Measurements from ENCODE around the gene TTC23. TPM values are rescaled to one million over a fixed set of nuclear protein-coding genes. Genes with fewer than 3 reads are reported as not detected.

The TTC23 gene
- total RNA-seq, 1 experiment from 2014 or later: 13.4 TPM

- no peak overlapping the region for H3K4me3 ChIP-seq (ENCODE audit: low read depth, low read length, poor library complexity, severe bottlenecking)
- H3K27me3 ChIP-seq (replicated peaks; ENCODE audit: insufficient read depth, low read depth, low read length, poor library complexity): no peaks in the 10 kb centered on the region
- H3K27ac ChIP-seq (ENCODE audit: low read depth, low read length, poor library complexity, severe bottlenecking): no peak overlapping the region
- no peaks in the 10 kb centered on the region for H3K4me1 ChIP-seq (ENCODE audit: insufficient read depth, low read length, poor library complexity, severe bottlenecking)
- no peaks in the 10 kb centered on the region for H3K9me3 ChIP-seq (ENCODE audit: low read depth, low read length, poor library complexity, severe bottlenecking)
- BruUV-seq (replicated peaks): no TSS peak
- no peak for DNase-seq (ENCODE audit: low spot score)
- POLR2A ChIA-PET (ENCODE audit: low non-redundant PET): no interaction called here
- intact Hi-C loops (cut with micrococcal nuclease; ENCODE audit: unreplicated experiment): no loop called here
- CTCF ChIA-PET: interaction anchor here (0.5 to 0.7 kb wide), 2 partner anchors 64 to 190 kb away, joined by 3 read pairs; no protein-coding TSS in a partner anchor
- no peak for TF ChIP-seq EZH2 (IDR thresholded peaks at IDR 0.05; ENCODE audit: borderline replicate concordance, low read depth, low read length, poor library complexity, severe bottlenecking)
- TF ChIP-seq CTCF (conservative IDR thresholded peaks at IDR 0.05; ENCODE audit: low read depth, low read length): no peak
- H3K36me3 ChIP-seq (ENCODE audit: insufficient read depth, low read length, poor library complexity, severe bottlenecking): no peaks in the 10 kb centered on the region
These were observed 42.3 kb upstream of the TTC23 start for GRCh38 chr15:99291643-99292042.

GRCh38 chr15:99283717-99284116 is 34.3 kb upstream of the TTC23 start:
- no peak overlapping the region for H3K4me3 ChIP-seq (ENCODE audit: low read depth, low read length, poor library complexity, severe bottlenecking)
- CTCF ChIA-PET: no interaction called here
- intact Hi-C loops (cut with micrococcal nuclease; ENCODE audit: unreplicated experiment): loop anchor here (10.0 kb wide), 1 partner anchor 281 kb away; the partner anchor contains the start of gene MEF2A
- H3K36me3 ChIP-seq (ENCODE audit: insufficient read depth, low read length, poor library complexity, severe bottlenecking): no peaks in the 10 kb centered on the region
- no peaks in the 10 kb centered on the region for H3K4me1 ChIP-seq (ENCODE audit: insufficient read depth, low read length, poor library complexity, severe bottlenecking)
- no peak overlapping the region for H3K27ac ChIP-seq (ENCODE audit: low read depth, low read length, poor library complexity, severe bottlenecking)
- H3K27me3 ChIP-seq (replicated peaks; ENCODE audit: insufficient read depth, low read depth, low read length, poor library complexity): no peaks in the 10 kb centered on the region
- no TSS peak for BruUV-seq (replicated peaks)
- POLR2A ChIA-PET (ENCODE audit: low non-redundant PET): no interaction called here
- TF ChIP-seq EZH2 (IDR thresholded peaks at IDR 0.05; ENCODE audit: borderline replicate concordance, low read depth, low read length, poor library complexity, severe bottlenecking) (no peak), CTCF (conservative IDR thresholded peaks at IDR 0.05; ENCODE audit: low read depth, low read length) (no peak)
- H3K9me3 ChIP-seq (ENCODE audit: low read depth, low read length, poor library complexity, severe bottlenecking): no peaks in the 10 kb centered on the region
- DNase-seq (ENCODE audit: low spot score): no peak

GRCh38 chr15:99282586-99282985 is 33.2 kb upstream of the TTC23 start:
- intact Hi-C loops (cut with micrococcal nuclease; ENCODE audit: unreplicated experiment): loop anchor here (10.0 kb wide), 1 partner anchor 282 kb away; the partner anchor contains the start of gene MEF2A
- Histone ChIP-seq H3K36me3 (ENCODE audit: insufficient read depth, low read length, poor library complexity, severe bottlenecking) (no peaks in the 10 kb centered on the region), H3K27ac (ENCODE audit: low read depth, low read length, poor library complexity, severe bottlenecking) (no peak overlapping the region), H3K4me1 (ENCODE audit: insufficient read depth, low read length, poor library complexity, severe bottlenecking) (no peaks in the 10 kb centered on the region), H3K9me3 (ENCODE audit: low read depth, low read length, poor library complexity, severe bottlenecking) (no peaks in the 10 kb centered on the region), H3K4me3 (ENCODE audit: low read depth, low read length, poor library complexity, severe bottlenecking) (no peak overlapping the region), H3K27me3 (replicated peaks; ENCODE audit: insufficient read depth, low read depth, low read length, poor library complexity) (no peaks in the 10 kb centered on the region)
- TF ChIP-seq EZH2 (IDR thresholded peaks at IDR 0.05; ENCODE audit: borderline replicate concordance, low read depth, low read length, poor library complexity, severe bottlenecking) (no peak), CTCF (conservative IDR thresholded peaks at IDR 0.05; ENCODE audit: low read depth, low read length) (no peak)
- no TSS peak for BruUV-seq (replicated peaks)
- POLR2A ChIA-PET (ENCODE audit: low non-redundant PET): no interaction called here
- CTCF ChIA-PET: interaction anchor here (1.2 kb wide), 1 partner anchor 422 kb away, joined by 3 read pairs; no protein-coding TSS in a partner anchor
- no peak for DNase-seq (ENCODE audit: low spot score)
